Upper lobe of right lung (tissue), 1 donor: ENCODE measurements around the gene DENND2A. TPM values are rescaled to one million over a fixed set of nuclear protein-coding genes. Genes with fewer than 3 reads are reported as not detected.

ENCODE experiments used
- ATAC-seq: fragments of 200-7000 bp; cut with Tn5 transposase; one replicate; pipeline ENCODE4 v1.9.1; 2020; ENCODE audit warnings: mild to moderate bottlenecking, moderate library complexity
- DNase-seq: peaks from one replicate; pipeline ENCODE4 v3.0.0-alpha.2; 2020
- H3K27ac ChIP-seq: fragments of 200-600 bp; one replicate; pipeline ENCODE4 v1.8.0; 2022
- H3K27me3 ChIP-seq: fragments of 200-600 bp; one replicate; pipeline ENCODE4 v1.8.0; 2022; ENCODE audit warnings: mild to moderate bottlenecking
- H3K36me3 ChIP-seq: fragments of 200-600 bp; one replicate; pipeline ENCODE4 v1.8.0; 2022
- H3K4me1 ChIP-seq: fragments of 200-600 bp; one replicate; pipeline ENCODE4 v1.8.0; 2022
- H3K4me3 ChIP-seq: fragments of 200-600 bp; one replicate; pipeline ENCODE4 v1.8.0; 2022; ENCODE audit warnings: mild to moderate bottlenecking
- H3K9me3 ChIP-seq: fragments of 200-600 bp; one replicate; pipeline ENCODE4 v1.8.0; 2022
- intact Hi-C: fragments of 100-400 bp; cut with DNase I; formaldehyde crosslinking; loops from one replicate; pipeline ENCODE4 v1.11.0; 2022
- total RNA-seq: library from RNA; stranded (reverse); fragmentation: NEBNext Ultra II Directional; extraction: Animal tissue kit (Norgen Biotek cat#: 25700); gene quantifications from one replicate; pipeline ENCODE4 v1.2.1, GENCODE V29; 2021
- TF ChIP-seq, protein P1 (sequence below): fragments of 200-600 bp; IDR thresholded peaks from one replicate; pipeline ENCODE4 v1.8.0; 2022; ENCODE audit warnings: antibody characterized with exemption
- donor health status: DM: no; HTN: yes; CAD: no; lungs with severe emphysema.

Gene DENND2A
- total RNA-seq, 1 donor from 2014 or later: 26.2 TPM

DNA sequence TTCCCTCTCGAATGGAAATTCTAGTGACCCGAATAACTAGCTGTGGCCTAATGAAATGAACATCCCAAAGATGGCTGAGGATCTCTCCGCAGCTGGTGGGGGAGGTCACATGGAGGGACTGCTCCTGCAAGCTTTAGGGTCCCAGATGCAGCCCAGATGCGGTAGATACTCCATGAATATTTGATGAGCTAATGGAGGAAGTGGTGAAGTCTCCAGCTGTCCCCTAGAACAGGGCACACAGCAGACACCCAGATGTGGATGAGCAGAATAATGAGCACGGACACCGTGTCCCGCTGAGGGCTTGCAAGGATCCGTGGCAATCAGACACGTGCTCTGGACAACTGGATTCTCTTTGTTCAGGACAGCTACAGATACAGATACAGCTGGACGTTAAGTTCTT lies 59.2 kb downstream of the DENND2A start:
- TF ChIP-seq, protein P1, sequence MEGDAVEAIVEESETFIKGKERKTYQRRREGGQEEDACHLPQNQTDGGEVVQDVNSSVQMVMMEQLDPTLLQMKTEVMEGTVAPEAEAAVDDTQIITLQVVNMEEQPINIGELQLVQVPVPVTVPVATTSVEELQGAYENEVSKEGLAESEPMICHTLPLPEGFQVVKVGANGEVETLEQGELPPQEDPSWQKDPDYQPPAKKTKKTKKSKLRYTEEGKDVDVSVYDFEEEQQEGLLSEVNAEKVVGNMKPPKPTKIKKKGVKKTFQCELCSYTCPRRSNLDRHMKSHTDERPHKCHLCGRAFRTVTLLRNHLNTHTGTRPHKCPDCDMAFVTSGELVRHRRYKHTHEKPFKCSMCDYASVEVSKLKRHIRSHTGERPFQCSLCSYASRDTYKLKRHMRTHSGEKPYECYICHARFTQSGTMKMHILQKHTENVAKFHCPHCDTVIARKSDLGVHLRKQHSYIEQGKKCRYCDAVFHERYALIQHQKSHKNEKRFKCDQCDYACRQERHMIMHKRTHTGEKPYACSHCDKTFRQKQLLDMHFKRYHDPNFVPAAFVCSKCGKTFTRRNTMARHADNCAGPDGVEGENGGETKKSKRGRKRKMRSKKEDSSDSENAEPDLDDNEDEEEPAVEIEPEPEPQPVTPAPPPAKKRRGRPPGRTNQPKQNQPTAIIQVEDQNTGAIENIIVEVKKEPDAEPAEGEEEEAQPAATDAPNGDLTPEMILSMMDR: no peak
- Histone ChIP-seq H3K4me1 (no peaks in the 10 kb centered on the region), H3K4me3 (no peak overlapping the region)

DNA sequence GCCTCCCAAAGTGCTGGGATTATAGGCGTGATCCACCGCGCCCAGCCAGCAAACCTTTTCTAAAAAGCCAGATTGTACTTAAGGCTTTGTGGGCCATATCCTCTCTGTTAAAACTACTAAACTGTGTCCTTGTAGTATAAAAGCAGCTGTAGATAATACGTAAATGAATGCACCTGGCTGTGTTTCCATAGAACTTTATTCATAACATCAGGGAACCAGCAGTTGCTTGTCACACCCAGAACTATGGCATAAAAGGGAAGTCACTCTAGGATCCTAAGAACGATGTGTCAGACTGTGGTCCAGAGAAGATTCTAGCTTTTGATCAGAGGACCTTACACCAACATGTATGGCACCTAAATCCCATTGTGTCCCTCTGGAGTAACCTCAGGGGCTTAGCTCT lies 63.0 kb downstream of the DENND2A start:
- ATAC-seq (no peak), DNase-seq (no peak)
- Histone ChIP-seq H3K27ac (no peak overlapping the region), H3K4me3 (no peak overlapping the region), H3K36me3 (no peaks in the 10 kb centered on the region), H3K9me3 (no peaks in the 10 kb centered on the region), H3K4me1 (no peaks in the 10 kb centered on the region), H3K27me3 (no peaks in the 10 kb centered on the region)
- TF ChIP-seq, protein P1: no peak
- intact Hi-C loops: no loop called here

More for the DNA sequence above, 59.2 kb downstream of the DENND2A start:
- ATAC-seq: no peak
- no peaks in the 10 kb centered on the region for H3K9me3 ChIP-seq
- intact Hi-C loops: no loop called here
- DNase-seq: no peak
- no peaks in the 10 kb centered on the region for H3K36me3 ChIP-seq
- H3K27me3 ChIP-seq: no peaks in the 10 kb centered on the region
- no peak overlapping the region for H3K27ac ChIP-seq

DNA sequence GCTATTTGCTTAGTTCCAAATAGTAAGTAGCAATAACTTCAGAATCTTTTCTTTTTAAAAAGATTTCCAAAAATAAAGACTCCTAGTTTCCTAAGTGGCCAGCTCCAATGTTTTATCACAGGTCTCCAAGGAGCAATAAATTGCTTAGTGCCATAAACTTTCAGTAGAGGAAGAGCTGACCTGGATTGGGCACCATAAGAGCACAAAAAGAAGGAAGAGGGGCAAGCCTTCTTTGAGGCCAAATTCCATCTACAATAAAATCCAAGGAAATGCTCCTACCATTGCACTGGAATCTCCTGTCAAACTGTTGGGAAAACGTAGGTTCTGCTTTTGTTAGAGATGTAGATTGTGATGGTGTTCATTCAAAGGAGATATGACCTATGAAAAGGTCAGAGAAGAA lies 64.0 kb downstream of the DENND2A start:
- Histone ChIP-seq H3K27me3 (no peaks in the 10 kb centered on the region), H3K27ac (no peak overlapping the region), H3K4me3 (no peak overlapping the region), H3K4me1 (no peaks in the 10 kb centered on the region), H3K36me3 (no peaks in the 10 kb centered on the region), H3K9me3 (no peaks in the 10 kb centered on the region)
- DNase-seq (no peak), ATAC-seq (no peak)
- intact Hi-C loops: no loop called here
- TF ChIP-seq, protein P1: no peak

DNA sequence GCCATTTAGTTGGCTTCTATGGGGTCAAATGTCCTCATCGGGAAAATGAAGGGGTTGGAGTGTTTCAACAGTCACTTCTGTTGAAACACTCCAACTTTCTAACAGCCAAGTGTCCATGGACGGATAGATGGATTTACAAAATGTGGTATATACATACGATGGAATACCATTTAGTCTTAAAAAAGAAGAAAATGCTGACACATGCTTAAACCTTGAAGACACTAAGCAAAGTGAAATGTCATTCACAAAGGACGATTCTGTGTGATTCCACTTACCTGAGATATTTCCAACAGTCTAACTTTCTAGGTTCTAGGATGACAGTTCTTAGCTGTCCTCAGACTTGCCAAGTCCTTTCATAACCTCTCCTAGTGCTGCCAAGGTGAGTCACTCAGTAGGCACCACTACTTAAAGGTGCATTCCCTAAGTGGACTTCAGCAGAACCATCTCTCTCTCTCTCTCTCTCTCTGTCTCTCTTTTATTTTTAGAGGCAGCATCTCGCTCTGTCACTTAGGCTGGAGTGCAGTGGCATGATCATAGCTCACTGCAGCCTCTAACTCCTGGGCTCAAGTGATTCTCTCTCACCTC lies 69.0 kb downstream of the DENND2A start:
- H3K27me3 ChIP-seq: no peaks in the 10 kb centered on the region
- DNase-seq (no peak), ATAC-seq (no peak)
- no peak overlapping the region for H3K4me3 ChIP-seq
- H3K27ac ChIP-seq: no peak overlapping the region
- no peaks in the 10 kb centered on the region for H3K9me3 ChIP-seq
- intact Hi-C loops: no loop called here
- H3K36me3 ChIP-seq: no peaks in the 10 kb centered on the region
- peaks cover 7% of the 10 kb centered on the region for H3K4me1 ChIP-seq
- TF ChIP-seq, protein P1: no peak

DNA sequence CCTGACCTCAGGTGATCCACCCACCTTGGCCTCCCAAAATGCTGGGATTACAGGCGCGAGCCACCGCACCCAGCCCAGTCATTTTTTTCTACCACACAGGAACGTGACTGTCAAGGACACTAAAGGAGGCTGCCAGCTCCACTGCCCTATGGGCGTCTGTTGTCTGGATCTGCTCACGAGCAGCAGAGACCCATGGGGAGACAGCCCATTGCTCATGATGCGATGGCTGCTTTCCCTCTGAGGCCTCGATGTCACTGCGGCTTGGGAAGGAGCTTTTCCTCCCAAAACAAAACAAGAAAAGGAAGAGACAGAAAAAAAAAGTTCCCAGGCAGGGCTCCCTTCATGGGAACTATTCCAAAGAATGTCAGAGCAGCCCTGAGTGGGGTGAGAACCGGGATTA lies 70.5 kb downstream of the DENND2A start:
- intact Hi-C loops: no loop called here
- Histone ChIP-seq H3K4me1 (peaks cover 7% of the 10 kb centered on the region), H3K36me3 (no peaks in the 10 kb centered on the region), H3K4me3 (no peak overlapping the region), H3K9me3 (no peaks in the 10 kb centered on the region), H3K27me3 (no peaks in the 10 kb centered on the region), H3K27ac (no peak overlapping the region)
- TF ChIP-seq, protein P1: no peak
- DNase-seq (no peak), ATAC-seq (no peak)
